GM19043 (cell line): Measurements from ENCODE around the gene TNP2.
A peak's percentile ranks its signal among the peaks of the same experiment; 100 is the strongest.

Experiments used
- ATAC-seq: cut with Tn5 transposase; IDR thresholded peaks from one replicate; pipeline ENCODE4 v1.9.1; 2021; ENCODE audit warnings: low read depth; ENCODE audit not compliant: unreplicated experiment

TNP2 gene

DNA sequence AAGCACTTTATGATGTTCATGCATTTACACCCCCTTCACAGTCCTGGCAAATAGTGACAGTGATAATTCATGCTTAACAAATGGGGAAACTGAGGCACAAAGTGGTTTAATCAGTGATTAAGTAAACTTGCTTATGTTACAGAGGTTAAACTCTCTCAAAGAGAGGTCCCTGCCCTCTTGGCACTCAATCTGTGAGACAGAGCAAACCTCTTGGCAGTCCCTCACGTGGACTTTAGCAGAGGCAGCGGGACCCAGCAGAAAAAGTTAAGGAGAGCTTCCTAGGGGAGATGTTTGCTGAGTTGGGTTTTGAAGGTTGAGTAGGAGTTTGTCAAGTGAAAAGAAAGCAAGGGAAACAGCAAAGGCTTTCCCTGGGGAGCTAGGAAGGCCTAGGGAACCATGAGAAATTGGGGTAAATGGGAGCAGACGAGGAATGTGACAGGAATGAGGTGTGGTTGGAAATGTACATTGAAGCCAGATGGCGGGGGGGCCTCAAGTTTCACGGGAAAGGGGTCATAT is 23.8 kb downstream of the TNP2 start:
- no peak for ATAC-seq

DNA sequence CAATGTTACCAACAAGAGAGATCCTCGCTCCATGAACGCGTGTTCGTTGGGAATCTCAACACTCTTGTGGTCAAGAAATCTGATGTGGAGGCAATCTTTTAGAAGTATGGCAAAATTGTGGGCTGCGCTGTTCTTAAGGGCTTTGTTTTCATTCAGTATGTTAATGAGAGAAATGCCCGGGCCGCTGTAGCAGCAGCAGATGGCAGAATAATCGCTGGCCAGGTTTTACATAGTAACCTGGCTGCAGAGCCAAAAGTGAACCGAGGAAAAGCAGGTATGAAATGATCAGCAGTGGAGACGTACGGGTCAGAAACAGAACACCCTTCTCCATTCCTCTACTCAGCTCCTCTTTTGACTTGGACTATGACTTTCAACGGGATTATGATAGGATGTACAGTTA is 26.5 kb downstream of the TNP2 start:
- no peak for ATAC-seq

DNA sequence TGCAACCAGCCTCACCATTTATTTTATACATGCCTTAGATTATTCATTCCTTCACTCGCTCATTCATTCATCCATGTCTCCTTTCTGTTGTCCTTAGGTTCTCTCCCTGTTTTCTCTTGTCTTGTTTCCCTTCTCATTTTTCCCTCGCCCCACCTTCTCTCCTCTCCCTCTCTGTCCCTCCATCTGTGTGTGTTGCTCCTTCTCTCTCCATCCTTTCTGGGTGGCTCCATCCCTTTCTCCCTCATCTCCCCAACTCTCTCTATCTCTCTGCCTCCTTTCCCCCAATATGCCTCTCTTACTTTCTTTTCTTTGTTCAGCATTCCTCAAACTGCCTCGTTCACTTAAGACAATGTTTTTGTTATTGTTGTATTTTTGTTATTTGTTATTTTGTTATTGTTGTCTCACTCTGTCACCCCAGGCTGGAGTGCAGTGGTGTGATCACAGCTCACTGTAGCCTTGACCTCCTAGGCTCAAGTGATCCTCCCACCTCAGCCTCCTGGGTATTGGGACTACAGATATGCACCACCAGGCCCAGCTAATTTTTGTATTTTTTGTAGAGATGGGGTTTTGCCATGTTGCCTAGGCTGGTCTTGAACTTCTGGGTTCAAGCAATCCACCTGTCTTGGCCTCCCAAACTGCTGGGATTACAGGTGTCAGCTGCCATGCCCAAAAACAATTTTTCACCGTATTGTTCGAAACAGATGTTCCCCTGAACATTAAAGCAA is 27.5 kb downstream of the TNP2 start:
- no peak for ATAC-seq

DNA sequence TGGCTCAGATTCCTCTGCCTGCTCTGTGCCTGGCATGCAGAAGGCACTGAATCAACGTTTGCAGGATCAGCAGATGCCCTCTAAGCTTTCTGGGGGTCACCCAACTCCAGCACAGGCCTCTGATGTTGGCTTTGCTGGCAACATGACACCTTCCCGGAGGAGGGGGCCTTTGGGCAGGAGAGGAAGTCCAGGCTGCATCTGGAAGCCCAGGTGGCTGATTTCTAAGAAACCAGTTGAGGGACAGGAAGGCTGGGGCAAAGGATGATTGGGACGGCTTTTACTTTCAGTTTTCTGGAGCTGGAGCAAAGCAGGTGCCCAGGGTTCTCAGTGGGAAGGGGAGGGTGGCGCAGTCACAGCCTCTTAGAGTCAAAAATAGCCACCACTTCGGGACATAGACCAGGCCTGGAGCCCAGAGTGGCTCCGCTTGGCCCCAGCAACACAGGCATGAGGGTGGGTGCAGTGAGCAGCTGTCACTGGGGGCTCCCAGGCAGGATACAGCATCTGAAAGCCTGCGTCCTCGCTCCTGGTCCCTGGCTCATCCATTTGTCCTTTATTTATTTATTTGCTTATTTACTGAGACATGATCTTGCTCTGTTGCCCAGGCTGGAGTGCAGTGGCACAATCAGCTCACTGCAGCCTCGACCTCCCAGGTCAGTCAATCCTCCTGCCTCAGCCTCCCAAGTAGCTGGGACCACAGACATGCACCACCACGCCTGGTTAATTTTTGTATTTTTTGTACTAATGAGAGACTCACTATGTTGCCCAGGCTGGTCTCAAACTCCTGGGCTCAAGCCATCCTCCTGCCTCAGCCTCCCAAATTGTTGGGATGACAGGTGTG is 28.3 kb downstream of the TNP2 start:
- ATAC-seq, result no peak

DNA sequence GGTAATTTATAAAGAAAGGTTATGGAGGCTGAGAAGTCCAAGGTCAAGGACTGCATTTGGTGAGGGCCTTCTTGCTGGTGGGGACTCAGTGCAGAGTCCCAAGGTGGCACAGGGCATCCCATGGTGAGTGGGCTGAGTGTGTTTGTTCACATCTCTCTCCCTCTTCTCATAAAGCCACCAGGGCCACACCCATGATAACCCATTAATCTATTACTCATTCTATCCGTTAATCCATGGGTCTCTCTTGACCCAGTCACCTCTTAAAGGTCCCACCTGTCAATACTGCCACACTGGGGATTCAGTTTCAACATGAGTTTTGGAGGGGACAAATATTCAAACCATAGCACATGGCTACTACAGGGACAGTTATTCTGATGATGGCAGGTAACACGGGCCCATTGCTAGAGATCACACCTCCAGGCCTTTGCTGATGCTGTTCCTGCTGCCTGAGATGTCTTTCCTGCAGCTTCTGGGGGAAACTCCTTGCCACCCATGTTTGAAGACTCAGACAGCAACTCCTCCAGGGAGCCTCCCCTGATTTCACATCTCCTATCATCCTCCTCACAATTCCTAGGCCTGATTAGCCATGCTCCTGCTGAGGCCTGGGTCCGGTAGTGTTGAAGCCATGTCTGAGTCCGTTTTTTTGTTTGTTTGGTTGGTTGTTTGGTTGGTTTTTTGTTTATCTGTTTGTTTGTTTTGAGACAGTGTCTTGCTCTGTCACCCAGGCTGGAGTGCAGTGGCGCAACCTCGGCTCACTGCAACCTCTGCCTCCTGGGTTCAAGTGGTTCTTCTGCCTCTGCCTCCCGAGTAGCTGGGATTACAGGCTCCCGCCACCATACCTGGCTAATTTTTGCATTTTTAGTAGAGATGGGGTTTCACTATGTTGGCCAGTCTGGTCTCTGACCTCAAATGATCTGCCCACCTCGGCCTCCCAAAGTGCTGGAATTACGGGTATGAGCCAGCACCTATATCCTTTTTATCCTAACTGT is 29.2 kb downstream of the TNP2 start:
- no peak for ATAC-seq

DNA sequence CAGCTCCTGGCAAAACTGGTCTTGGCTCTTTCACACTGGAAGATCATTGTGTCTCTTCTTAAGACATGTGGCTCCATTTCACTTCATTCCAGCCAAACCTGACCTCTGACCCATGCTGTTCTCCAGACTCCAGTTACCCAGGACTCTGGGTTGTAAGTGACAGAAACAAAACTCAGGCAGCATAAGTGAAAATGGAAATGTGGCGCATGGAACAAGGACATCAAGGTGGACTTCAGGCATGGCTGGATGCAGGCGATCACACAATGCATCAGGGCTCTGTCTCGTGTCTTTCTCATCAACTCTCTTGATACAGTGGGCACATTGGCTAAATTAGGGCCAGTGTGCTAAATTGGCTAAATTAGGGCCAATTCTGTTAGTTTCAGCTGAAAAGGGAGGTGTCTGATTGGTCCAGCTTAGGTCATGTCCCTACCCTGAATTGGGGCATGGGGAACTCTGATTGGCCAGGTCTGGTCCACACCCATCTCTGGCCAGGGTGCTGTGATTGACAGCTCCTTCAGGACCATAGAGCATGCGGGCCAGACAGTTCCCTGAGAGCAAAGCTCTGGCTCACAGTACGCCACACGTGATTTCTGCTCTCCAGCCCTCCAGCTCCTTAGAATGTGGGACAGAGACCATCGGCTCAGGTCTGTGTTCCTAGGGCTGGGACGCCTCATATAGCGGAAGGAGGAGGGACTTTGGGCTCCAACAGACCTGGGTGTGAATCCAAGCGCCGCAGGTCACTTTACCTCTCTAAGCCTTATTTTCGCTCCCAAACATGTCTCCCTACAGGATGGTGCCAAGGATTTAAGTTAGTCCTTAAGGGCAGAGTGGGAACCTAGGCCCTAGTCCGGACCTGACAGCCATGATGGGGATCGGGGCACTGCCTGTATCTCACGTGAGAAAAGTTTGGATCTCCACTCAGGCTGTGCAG is 30.6 kb downstream of the TNP2 start:
- no peak for ATAC-seq

DNA sequence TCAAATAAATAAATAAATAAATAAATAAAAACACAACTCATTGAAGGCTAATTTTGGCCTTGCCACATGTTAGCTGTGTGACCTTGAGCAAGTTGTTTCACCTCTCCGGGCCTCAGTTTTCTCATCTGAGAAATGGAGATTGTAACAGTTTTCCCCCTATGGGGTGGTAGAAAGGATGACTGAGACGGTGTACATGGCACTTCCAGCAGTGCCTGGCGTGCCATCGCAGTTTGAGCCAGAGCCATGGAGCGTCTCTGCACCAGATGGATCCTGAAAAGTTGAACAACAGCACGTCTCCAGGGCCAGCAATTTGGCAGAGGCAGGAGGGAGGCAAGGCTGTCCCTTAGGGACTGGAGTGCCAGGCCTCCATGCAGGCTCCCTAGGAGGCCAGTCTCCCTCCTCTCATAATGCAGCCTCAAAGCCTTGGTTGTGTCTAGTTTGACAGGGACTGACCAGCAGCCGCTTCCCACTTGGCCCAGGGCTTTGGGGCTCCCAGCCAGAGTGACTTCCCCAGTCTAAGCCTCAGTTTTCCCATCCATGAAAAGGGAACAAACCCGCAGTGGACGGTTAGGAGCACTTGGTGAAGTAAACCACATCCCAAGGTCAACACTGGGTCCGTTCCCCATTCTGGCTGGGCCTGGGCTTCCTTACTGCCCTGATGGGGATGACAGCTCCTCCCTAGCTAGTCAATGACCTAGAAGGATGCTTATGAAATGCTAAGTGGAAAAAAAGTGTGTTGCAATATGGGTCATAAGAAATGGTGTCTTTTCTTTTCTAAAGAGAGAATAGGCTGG is 32.5 kb downstream of the TNP2 start:
- no peak for ATAC-seq

DNA sequence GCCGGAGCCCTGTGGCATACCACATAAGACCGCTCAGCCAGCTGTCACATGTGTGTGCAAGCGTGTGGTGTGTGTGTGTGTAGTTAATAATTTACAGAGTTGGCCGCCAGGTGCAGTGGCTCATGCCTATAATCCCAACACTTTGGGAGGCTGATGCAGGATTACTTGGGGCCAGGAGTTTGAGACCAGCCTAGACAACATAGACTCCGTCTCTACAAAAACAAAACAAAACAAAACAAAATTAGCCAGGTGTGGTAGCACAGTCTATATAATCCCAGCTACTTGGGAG is 33.5 kb downstream of the TNP2 start:
- no peak for ATAC-seq

DNA sequence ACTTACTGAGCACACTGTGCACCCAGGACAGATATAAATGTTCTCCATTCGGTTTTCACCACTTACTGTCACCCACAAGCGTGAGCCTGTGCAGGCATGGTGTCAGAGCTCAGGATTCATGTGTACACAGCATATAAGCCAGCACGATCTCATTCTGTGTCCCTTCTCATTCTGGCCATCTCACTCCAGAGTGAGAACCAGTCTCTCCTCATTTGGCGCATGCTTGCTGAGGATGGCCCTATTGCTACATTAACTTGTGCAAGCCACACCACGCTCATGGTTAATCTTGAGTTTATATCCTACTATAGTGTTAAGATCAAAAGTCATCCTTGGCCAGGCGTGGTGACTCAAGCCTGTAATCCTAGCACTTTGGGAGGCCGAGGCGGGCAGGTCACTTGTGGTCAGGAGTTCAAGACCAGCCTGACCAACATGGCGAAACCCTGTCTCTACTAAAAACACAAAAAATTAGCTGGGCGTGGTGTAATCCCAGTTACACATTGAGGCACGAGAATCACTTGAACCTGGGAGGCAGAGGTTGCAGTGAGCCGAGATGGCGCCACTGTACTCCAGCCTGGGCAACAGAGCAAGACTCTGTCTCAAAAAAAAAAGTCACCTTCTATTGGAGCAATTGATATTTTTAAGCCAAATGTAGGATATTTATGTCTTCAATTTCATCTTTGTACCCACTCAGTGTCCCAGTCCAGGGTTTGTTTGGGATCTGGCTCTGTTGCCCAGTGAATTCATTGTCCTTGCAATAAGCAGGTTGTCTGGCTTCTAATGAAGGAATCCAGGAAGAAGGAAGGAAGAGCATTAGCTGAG is 34.0 kb downstream of the TNP2 start:
- no peak for ATAC-seq

DNA sequence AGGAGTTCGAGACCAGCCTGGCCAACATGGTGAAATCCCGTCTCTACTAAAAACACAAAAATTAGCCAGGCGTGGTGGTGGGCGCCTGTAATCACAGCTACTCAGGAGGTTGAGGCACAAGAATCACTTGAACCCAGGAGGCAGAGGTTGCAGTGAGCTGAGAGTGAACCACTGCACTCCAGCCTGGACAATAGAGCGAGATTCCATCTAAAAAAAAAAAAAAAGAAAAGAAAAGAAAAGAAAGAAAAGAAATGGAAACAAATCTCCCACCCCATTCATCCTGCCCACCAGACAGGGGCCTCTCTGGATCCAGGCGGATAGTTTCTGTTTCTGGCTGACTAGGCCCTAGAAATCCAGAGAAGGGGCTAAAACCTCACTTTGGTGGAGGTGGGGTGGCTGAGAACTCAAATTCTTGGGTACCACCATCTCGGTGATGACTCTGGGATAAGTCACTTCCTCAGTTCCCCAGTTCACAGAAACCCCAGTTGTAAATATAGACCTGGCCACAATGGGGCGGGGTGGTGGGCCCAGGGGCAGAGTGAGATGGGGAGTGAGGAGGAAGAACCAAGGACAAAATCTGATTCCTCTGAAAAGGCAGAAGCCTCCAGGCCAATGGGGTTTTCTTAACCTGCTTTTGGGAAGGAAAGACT is 35.3 kb downstream of the TNP2 start:
- no peak for ATAC-seq

DNA sequence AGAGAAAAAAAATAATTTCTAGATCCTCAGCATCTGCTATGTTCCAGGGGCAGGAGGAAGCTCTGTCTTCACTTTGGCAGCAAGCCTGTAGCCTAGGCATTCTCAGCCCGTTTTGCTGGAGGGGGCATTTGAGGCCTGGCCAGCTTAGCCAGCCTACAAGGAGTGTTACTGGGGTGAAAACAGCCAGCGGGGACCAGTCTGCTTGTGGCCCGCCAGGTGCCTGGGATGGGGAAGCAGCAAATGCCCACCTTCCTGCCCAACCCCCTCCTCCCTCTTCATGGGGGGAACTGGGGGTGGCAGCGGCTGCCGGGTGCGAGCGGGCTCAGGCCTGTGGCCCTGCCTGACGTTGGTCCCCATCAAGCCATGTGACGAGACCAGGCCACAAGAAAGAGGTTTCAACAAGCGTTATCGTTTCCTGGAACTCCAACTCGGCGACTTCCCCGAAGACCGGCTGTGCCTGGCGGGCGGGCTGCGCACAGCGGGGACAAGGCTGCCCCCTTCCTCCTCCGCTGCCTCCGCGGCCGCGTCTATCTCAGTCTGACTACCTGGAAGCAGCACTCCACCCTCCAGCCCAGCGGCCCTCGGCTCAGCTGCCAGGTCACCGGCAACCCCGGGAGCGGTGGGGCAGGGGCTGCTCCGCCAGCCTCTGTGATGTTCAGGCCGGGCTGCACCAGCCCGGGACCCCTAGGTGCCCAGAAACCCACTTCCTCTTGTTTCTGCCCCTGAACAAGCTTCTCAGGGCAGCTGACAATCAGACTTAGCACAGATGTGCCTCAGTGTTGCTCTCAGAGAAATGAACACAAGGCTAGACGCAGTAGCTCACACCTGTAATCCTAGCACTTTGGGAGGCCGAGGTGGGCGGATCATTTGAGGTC is 36.0 kb downstream of the TNP2 start:
- peak; percentile 73 for ATAC-seq

DNA sequence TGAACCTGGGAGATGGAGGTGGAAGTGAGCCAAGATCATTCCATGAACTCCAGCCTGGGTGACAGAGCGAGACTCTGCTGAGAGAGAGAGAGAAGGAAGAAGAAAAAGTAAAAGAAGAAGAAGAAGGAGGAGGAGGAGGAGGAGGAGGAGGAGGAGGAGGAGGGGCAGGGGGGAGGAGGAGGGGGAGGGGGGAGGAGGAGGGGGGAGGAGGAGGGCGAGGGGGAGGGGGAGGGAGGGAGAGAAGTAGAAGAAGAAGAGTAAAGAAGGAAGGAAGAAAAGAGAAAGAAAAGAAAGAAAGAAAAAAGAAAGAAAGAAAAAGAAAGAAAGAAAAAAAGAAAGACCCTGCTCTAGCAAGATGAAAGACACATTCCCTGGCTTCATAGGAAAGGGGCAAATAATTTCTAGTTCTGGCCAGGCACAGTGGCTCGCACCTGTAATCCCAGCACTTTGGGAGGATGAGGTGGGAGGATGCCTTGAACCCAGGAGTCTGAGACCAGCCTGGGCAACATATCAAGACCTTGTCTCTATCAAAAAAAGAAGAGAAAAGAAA is 36.7 kb downstream of the TNP2 start:
- no peak for ATAC-seq

DNA sequence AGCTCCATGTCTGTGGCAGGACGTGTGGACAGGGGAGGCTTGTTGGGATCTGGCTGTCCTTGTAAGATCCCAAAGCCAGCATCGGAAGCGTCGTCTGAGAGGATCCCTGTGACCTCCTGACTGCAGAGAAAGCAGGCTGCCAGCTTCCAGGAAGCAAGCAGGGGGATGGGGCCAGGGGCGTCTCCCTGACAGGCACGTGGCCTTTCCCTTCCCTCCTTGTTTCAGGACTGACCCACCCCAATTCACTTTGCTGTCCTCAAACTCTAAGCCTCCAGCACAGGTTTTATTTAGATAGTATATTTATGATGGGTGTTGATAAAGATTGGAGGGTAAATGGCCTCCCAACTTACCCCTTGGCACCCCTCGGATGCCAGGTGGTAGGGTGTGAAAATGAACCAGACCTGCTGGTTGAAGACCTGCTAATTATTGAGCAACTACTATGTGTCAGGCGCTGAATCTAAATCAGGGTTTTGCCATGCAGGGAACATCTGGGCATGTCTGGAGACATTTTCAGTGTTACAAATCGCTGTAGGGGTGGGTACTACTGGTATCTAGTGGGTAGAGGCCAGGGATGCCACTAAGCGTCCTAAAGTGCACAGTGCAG is 37.7 kb downstream of the TNP2 start:
- no peak for ATAC-seq

DNA sequence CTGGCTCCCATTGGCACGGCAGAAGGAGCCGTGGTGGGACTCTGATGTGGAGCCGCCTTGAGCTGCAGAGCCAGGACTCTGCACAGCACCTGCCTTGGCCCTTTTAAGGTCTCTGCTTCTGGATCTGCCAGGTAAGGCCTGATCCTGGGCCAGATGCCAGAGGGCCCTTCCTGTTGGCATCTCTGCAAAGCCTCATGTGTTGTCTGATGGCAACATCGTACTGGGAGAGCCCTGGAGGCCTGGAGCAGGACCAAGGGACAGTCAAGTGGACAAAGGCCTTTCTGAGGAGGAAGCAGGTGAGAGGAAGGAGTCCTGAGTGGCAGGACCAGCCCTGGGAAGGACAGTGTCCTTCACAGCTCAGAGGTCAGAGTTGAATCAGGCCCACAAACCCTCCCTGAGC is 39.2 kb downstream of the TNP2 start:
- no peak for ATAC-seq

DNA sequence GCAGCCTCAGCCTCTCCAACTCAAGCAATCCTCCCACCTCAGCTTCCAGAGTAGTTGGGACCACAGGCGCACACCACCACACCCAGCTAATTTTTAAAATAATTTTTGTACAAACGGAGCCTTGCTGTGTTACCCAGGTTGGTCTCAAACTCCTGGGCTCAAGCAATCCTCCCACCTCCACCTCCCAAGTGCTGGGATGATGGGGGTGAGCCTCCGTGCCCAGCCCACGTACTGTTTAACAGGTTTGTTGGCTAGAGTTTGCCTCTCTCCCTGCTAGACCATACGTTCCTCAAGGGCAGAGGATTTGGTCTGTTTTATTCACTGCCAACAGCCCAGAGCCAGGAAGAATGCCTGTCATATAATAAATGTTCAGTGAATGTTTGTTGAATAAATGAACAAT is 39.7 kb downstream of the TNP2 start:
- no peak for ATAC-seq
